ENCODE results near the gene STXBP5. TPM values are rescaled to one million over a fixed set of nuclear protein-coding genes. Genes with fewer than 3 reads are reported as not detected.

The STXBP5 gene
- total RNA-seq, 2 donors from 2014 or later: 25.9 to 30.3 TPM

- Histone ChIP-seq H3K27me3 (no peaks in the 10 kb centered on the region), H3K4me3 (peak overlapping the region; percentile 20 to 30), H3K4me1 (peaks cover 7% of the 10 kb centered on the region), H3K27ac (peak overlapping the region in 3 of 4 donors; percentile 88 to 98 (median 94)), H3K9me3 (no peaks in the 10 kb centered on the region), H3K36me3 (replicated peaks in 1 of 2; ENCODE audit: insufficient read depth in 1 of 2, low read depth in 2 of 2) (no peaks in the 10 kb centered on the region)
- intact Hi-C loops (cut with DNase I): loop anchor here (10.0 kb wide), 1 partner anchor 347 kb away; no protein-coding TSS in a partner anchor
- DNase-seq: peak in 1 of 4 donors; percentile 16
- ATAC-seq: no peak
- no peak for TF ChIP-seq POLR2A (IDR thresholded peaks at IDR 0.05)
- no peak for TF ChIP-seq CTCF (IDR thresholded peaks at IDR 0.05)
- 13 to 14% methylated on average over 16 of the region's 16 CpGs for WGBS, 2 donors
These were observed 2.2 kb upstream of the STXBP5 start for GRCh38 chr6:147201885-147202515.

- ATAC-seq (peak; percentile 84), DNase-seq (peak; percentile 84 to 95 (median 88))
- TF ChIP-seq POLR2A (IDR thresholded peaks at IDR 0.05) (peak; percentile 71 to 97 (median 97)), CTCF (IDR thresholded peaks at IDR 0.05) (no peak)
- 0% methylated on average over 40 of the region's 40 CpGs for WGBS, 2 donors
- intact Hi-C loops (cut with DNase I): loop anchor here (10.0 kb wide), 1 partner anchor 348 kb away; no protein-coding TSS in a partner anchor
- no peaks in the 10 kb centered on the region for H3K36me3 ChIP-seq (replicated peaks in 1 of 2; ENCODE audit: insufficient read depth in 1 of 2, low read depth in 2 of 2)
- H3K27me3 ChIP-seq: no peaks in the 10 kb centered on the region
- H3K27ac ChIP-seq: peak overlapping the region; percentile 88 to 98 (median 95)
- peak overlapping the region; percentile 20 to 30 for H3K4me3 ChIP-seq
- peaks cover 14% of the 10 kb centered on the region for H3K4me1 ChIP-seq
- no peaks in the 10 kb centered on the region for H3K9me3 ChIP-seq
These were observed 1.5 kb upstream of the STXBP5 start for GRCh38 chr6:147202516-147203310.

GRCh38 chr6:147203311-147204059, 732 bp upstream of the STXBP5 start:
- no peaks in the 10 kb centered on the region for H3K9me3 ChIP-seq
- no peaks in the 10 kb centered on the region for H3K36me3 ChIP-seq (replicated peaks in 1 of 2; ENCODE audit: insufficient read depth in 1 of 2, low read depth in 2 of 2)
- peak overlapping the region; percentile 88 to 98 (median 95) for H3K27ac ChIP-seq
- TF ChIP-seq POLR2A (IDR thresholded peaks at IDR 0.05) (peak; percentile 31 to 86 (median 38)), CTCF (IDR thresholded peaks at IDR 0.05) (peak in 1 of 7 experiments; percentile 7)
- DNase-seq (peak; percentile 79 to 85 (median 82)), ATAC-seq (peak; percentile 79)
- peak overlapping the region; percentile 20 to 30 for H3K4me3 ChIP-seq
- peaks cover 22% of the 10 kb centered on the region for H3K4me1 ChIP-seq
- H3K27me3 ChIP-seq: no peaks in the 10 kb centered on the region
- 0% methylated on average over 44 to 52 of the region's 74 CpGs for WGBS, 2 donors
- intact Hi-C loops (cut with DNase I): loop anchor here (10.0 kb wide), 1 partner anchor 349 kb away; no protein-coding TSS in a partner anchor

GRCh38 chr6:147204843-147205311, 660 bp downstream of the STXBP5 start:
- TF ChIP-seq CTCF (IDR thresholded peaks at IDR 0.05) (no peak), POLR2A (IDR thresholded peaks at IDR 0.05) (no peak)
- ATAC-seq (no peak), DNase-seq (no peak)
- no peaks in the 10 kb centered on the region for H3K36me3 ChIP-seq (replicated peaks in 1 of 2; ENCODE audit: insufficient read depth in 1 of 2, low read depth in 2 of 2)
- peak overlapping the region; percentile 77 to 82 for H3K4me3 ChIP-seq
- H3K9me3 ChIP-seq: no peaks in the 10 kb centered on the region
- no peaks in the 10 kb centered on the region for H3K27me3 ChIP-seq
- 1 to 2% methylated on average over 11 of the region's 11 CpGs for WGBS, 2 donors
- intact Hi-C loops (cut with DNase I): loop anchor here (10.0 kb wide), 1 partner anchor 350 kb away; no protein-coding TSS in a partner anchor
- peak overlapping the region; percentile 88 to 98 (median 95) for H3K27ac ChIP-seq
- peaks cover 36% of the 10 kb centered on the region for H3K4me1 ChIP-seq

All from body of pancreas (tissue), 4 donors.